Omental fat pad (tissue), 4 donors: ENCODE measurements around the gene HSD11B2. TPM values are rescaled to one million over a fixed set of nuclear protein-coding genes. Genes with fewer than 3 reads are reported as not detected.
A peak's percentile ranks its signal among the peaks of the same experiment; 100 is the strongest.

Experiments
- ATAC-seq: fragments of 150-250 bp; one replicate; pipeline ENCODE4 v1.9.1; 2016; ENCODE audit warnings: mild to moderate bottlenecking, moderate library complexity; ENCODE audit not compliant: low FRiP score
- DNase-seq: peaks from one replicate; pipeline ENCODE4 v3.0.0-alpha.2; 2019; ENCODE audit warnings: low spot score
- total RNA-seq, 4 donors: library from RNA; depleted of rRNA; stranded (reverse); fragments of >200 nt; gene quantifications; one replicate each; pipeline ENCODE4 v1.1.0, GENCODE V29; 2016
- TF ChIP-seq, protein P1 (sequence below), 3 donors: fragments of 450-650 bp; IDR thresholded peaks; one replicate each; pipeline ENCODE4 v1.5.1; 2016 to 2017; ENCODE audit warnings: antibody characterized with exemption in 3 of 3, mild to moderate bottlenecking in 3 of 3, moderate library complexity in 2 of 3

Gene HSD11B2
- total RNA-seq, 4 donors from 2014 or later = 1.7 to 2.7 (median 2.0) TPM; not detected in 1

DNA sequence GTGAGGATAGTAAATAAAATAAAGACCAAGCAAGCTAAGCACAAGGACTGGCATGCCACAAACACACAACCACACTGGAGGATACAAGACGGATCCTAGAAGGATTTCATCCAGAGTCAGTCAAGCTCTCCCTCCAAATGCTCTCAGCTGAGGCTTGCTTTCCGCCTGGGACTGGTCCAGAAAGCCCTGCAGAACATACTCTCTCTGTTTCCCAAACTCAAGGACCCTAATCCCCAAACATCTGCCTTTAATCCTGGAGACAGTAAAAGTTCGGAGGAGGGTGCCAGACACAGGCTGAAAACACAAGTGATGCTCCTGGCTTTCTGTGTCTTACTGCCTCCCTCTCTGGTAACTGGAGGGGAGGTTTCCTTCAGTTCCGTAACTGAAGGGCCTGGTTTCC lies 5.3 kb upstream of the HSD11B2 start:
- DNase-seq (no peak), ATAC-seq (no peak)
- TF ChIP-seq, protein P1, sequence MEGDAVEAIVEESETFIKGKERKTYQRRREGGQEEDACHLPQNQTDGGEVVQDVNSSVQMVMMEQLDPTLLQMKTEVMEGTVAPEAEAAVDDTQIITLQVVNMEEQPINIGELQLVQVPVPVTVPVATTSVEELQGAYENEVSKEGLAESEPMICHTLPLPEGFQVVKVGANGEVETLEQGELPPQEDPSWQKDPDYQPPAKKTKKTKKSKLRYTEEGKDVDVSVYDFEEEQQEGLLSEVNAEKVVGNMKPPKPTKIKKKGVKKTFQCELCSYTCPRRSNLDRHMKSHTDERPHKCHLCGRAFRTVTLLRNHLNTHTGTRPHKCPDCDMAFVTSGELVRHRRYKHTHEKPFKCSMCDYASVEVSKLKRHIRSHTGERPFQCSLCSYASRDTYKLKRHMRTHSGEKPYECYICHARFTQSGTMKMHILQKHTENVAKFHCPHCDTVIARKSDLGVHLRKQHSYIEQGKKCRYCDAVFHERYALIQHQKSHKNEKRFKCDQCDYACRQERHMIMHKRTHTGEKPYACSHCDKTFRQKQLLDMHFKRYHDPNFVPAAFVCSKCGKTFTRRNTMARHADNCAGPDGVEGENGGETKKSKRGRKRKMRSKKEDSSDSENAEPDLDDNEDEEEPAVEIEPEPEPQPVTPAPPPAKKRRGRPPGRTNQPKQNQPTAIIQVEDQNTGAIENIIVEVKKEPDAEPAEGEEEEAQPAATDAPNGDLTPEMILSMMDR (IDR thresholded peaks at IDR 0.05) = no peak

DNA sequence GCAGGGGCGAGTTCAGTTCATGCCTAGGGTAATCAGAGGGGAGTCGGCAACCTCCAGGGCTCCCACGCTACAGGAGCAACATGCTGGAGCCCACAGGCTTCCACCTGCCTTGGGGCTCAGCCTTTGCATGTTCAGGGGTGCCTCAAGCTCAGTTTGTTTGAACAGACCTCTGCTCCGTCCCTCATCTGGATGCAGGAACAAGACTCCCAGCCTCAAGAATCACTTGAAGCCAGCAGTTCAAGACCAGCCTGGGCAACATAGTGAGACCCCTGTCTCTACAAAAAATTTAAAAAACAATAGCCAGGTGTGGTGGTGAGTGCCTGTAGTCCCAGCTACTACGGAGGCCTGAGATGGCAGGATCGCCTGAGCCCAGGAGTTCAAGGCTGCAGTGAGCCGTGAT lies 4.9 kb upstream of the HSD11B2 start:
- DNase-seq = no peak
- ATAC-seq = no peak
- TF ChIP-seq, protein P1 (IDR thresholded peaks at IDR 0.05) = no peak

DNA sequence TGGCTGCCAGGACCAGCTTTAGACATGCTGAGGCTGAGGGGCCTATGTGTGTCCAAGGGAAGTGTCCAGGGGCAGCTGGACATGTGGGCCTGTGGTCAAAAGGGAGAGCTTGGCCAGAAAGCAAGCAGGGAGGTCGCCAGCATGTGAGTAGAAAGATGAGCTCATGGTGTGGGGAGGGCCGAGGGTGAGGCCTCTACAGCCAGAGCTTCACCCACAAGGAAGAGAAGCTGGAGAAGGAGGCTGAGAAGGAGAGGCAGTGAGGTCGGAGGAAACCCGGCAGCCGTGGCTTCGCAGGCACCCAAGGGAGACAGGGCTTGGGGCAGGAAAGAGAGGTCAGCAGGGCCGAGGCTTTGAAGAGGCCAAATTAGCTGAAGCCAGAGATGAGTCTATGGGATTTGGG lies 4.0 kb upstream of the HSD11B2 start:
- TF ChIP-seq, protein P1 (IDR thresholded peaks at IDR 0.05) = no peak
- DNase-seq (no peak), ATAC-seq (no peak)

DNA sequence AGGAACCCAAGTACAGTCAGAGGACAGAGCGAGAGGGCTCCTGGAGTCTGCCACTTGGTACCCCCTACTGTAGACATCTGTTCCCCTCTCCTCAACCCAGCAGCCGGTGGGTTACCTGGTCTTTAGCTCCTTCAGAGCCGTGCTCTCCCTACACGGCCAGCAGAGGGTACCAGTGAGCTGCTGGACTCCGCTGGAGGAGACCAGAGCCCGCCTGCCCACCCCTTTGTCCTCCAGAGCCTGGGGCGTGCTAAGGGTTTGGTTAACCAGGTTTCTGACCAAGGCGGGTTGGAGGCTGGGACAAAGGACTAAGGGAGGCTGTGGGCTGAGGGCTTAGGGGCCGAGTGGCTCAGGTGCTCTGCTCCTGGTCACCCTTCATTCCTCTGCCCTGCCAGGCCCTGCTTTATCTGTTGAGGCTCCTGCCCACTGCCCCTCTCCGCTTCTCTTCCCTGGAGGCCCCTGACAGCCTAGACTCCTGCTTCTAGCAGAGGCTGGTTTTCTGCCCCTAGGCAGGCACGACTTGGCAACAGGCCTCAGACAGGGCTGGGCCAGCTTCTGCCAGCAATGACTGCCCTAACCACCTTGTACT lies 2.7 kb upstream of the HSD11B2 start:
- DNase-seq (no peak), ATAC-seq (peak; percentile 68)
- TF ChIP-seq, protein P1 (IDR thresholded peaks at IDR 0.05) = peak in 2 of 3 donors; percentile 15 to 39

DNA sequence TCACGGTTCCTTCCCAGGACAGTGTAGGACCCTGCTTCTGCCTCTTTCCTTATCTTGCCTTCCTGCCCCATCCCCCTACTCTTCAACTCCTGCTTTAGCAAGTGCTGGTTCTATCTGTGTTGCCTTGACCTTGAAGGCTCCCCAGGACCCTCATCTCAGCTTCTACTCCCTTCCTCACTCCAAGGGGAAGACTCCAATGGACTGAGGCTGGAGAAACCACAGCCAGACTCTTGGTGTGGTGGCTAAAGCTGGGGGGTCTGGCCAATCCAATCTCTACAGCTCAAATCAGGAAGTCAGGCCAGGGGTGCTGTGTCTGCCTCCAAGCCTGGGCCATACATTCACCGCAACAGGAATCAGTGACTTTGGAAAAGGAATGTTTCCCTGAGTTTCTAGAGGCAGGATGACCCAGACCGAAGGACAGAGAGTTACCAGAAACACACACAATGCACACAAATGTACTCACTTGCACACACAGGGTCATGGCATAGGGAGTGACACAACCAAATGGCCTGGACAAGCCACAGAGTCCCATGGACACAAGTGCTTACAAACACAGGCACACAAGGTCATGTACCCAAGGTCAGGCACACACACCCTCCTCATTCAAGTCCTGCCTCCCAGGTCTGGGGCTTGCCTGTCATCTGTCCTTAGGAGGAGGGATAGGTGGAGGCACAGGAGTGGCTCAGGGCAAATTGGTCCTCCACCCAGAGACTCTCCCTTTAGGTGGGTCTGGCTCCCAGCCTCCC lies 1.7 kb upstream of the HSD11B2 start:
- DNase-seq (no peak), ATAC-seq (no peak)
- TF ChIP-seq, protein P1 (IDR thresholded peaks at IDR 0.05) = no peak

DNA sequence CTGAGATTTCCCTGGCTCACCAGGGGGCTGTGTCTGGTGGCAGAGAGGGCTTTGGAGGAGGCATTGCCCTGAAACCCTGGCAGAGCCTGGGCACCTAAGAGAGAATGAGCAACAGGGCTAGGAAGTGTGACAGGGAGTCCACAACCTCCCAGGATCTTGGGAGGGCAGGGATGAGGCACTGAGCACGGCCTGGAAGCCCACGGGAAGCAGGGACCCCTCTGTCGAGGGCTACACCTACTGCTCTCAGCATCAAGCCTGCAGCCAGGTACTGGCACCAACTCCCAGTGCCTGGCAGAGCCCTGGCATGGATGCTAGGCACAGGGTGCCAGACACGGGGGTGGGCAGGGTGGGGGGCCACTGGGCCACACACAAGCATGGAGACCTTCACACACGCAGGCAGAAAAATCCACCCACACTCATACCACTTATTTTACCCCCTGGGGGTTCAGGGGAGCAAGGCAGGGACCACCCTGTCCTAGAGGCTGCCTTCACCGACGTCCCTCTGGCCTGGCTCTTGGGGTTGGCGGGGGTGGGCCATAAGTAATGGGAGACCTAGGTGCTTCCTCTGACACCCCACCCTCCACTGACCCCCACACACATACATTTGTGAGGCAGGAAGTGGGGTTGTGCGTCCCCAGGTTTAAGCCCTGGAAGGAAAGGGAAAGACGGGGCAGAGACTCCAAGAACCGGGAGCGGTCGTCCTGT lies 970 bp upstream of the HSD11B2 start:
- no peak for DNase-seq
- TF ChIP-seq, protein P1 (IDR thresholded peaks at IDR 0.05) = no peak
- ATAC-seq = no peak
